GM19035 (cell line): ENCODE measurements around the gene KHDC4.

Source experiments
- ATAC-seq: cut with Tn5 transposase; IDR thresholded peaks from one replicate; pipeline ENCODE4 v1.9.1; 2021; ENCODE audit not compliant: unreplicated experiment

KHDC4 gene

DNA sequence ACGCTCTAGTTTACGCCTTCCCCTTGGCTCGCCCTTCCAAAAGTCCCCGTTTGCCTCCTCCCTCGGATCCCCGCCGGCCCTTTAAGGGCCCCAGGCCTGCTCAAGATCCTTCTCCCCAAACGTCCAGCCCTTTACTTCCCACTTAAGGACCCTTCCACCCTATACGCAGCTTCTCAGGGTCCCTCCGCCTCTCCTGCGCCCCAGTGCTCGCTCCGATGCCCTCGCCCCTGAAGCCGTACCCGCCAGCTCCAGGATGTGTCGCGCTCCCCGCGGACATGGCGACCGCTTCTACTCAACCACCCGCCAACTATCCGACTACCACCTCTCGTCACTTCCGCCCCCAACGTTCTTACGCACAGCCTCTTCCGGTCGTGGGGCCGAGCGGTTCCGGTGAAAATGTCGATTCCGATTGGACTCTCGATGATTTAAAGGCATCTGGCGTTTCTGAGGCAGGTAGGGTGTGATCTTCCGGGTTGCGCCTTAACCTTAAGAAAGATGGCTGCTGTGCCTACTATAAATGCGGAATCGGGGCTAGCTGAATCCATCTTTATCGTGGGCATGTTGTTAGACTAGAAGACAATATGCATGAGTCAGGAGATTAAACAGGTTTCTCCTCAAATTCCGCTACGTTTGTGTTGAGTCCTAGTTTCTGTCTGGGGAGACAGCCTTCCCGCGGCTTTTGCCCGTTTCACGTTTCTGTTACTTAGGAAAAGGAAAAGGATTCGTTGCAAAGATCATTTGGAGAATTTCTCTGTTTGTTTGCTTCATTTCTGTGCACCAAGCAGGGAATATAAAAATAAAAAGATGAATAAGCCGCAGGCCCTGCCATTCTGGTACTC, at the start of gene KHDC4:
TSS of gene KHDC4 (minus strand) at position 317 of the 839 bp plus-strand sequence. CDS start at position 277, 40 bp downstream.
- peak; percentile 90 for ATAC-seq

DNA sequence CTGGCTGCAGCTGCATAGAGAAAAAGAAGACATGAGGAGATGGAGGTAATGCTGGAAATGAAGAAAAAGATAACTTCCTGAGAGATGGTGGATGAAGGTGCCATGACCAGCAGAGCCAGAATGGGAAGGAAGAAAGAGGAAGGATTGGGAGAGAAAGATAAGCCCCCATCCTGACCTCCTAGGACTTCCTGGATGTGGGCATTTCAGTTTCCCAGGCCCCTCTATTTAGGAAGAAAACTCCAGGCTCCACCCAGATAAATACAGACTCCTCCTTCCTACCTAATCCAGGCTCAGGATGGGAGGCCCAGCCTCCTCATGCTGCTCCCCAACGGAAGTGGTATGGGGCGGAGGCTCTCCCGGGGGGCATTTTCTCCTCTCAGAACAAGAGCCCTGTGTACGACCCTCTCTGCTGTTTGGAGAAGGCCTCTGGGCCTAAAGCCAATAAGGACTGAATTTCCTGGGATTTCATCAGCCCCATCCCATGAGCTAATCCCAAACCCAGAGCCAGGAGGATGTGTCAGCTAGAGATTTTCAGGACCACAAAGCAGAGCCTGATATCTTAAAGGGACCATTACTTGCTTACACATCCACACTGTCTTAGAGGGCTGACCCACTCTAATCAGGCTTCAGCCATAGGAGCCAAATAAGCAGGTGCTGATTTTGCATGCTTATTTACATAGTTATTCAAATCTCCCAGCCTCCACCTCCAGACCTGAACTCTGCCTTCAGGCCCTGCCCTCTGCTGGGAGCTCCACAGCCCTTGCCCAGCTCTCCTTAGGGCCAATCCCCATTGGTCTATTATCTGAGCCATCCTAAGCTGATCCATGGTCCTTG, 49.2 kb upstream of the KHDC4 start:
- peak; percentile 49 for ATAC-seq

GRCh38 chr1:155982106-155982505, 47.9 kb upstream of the KHDC4 start:
- ATAC-seq, result no peak

GRCh38 chr1:155981266-155982088, 47.3 kb upstream of the KHDC4 start:
- no peak for ATAC-seq

- ATAC-seq, result no peak
These were observed 45.6 kb upstream of the KHDC4 start for GRCh38 chr1:155979597-155980343.

- no peak for ATAC-seq
These were observed 44.8 kb upstream of the KHDC4 start for GRCh38 chr1:155978973-155979429.

DNA sequence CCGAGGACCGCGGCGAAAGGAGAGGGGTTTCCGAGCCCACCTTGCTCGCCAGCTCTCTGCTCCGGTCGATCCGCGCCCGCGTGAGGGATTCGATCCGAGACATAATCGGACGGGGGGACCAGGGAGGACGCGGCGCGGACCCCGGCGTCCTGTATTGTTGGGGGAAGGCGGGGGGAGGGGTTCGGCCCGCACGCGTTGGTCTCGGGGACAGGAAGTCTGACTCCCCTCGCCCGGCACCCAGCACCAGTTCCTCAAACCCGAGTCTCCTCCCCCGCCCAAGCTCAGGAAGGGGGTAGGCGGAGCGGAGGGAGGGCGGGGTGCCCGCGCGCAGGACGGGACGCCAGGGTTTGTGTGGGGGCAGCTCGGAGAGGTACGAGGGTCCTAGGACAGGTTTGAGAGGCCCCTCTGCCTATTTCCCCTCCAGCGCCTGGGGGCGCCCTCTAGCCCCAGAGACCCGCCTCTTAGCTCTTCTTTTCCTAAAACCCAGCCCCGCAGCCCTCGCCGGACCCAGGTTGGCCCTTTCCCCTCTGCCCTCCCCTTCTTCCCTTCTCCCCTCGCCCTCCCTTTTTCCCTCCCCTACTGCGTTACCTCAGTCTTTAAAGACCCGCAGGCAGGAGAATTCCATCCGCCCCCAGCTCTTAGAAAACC, 44.2 kb upstream of the KHDC4 start, which contains the start of gene ARHGEF2:
TSS of gene ARHGEF2 (minus strand) at position 223 of the 648 bp plus-strand sequence. CDS start at position 103, 120 bp downstream.
- peak; percentile 50 for ATAC-seq

DNA sequence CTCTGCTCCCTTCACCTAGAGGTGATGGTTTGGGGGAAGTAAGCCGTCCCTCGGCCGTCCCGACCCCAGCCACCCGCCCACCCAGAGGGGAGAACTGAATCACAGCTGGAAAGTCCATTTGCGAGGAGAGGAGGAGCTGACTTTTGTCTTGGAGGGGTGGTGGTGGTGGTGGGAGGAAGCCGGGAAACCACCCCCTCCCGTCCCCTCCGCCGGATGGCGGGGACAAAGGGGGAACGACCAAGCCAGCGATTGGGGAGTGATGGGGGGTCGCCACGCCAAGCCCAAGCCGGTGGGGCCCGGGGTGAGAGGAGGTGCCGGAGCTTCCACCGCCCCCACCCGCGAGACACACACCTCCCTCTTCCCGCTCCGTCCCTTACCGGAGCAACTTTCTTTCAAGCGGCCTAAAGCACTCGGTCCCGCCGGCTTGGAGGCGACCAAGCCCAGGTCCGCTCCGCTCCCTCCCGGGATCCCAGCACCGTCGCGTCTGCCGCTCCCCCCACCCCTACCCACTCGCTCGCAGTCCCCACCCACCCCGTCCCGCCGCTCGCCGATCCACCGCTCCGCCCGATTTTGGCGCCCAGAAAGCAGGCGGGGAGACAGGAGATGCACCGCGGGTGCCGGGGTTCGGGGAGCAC, 43.6 kb upstream of the KHDC4 start:
- ATAC-seq, result no peak

DNA sequence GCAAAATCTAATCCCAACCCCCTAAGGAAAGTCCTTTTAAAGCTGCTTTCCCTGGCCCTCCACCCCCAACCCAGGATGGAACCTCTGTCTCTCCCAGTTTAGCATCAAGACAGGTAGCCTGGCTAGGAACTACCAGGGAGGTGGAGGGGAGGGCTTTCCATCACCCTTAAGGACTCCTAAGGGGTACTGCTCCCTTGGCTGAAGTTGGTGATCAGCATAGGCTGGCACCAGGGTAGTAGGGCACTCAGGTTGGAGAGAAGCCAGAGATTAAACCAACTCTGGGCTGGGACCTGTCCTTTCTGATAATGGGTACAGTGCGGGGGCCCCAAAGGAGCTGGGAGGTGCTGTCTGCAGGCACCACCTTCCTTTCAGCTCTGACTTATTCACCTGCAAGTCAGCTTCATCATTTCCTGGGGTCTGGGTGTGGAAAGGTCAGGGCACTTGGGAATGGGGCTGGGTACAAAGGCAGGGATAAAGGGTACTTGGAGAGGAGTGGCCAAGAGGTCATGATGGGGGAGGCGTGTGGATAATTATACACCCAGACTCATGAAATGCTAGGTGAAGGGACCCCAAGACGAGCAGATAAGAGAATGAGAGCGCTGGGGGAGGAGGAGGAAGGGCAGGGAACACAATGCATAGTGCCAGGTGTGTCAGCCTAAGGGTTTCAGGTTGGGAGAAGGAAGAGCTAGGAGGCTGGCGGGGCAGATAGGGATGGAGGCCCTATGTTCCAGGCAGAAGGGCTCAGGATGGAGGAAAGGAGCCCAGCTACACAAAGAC, 42.9 kb upstream of the KHDC4 start:
- no peak for ATAC-seq

DNA sequence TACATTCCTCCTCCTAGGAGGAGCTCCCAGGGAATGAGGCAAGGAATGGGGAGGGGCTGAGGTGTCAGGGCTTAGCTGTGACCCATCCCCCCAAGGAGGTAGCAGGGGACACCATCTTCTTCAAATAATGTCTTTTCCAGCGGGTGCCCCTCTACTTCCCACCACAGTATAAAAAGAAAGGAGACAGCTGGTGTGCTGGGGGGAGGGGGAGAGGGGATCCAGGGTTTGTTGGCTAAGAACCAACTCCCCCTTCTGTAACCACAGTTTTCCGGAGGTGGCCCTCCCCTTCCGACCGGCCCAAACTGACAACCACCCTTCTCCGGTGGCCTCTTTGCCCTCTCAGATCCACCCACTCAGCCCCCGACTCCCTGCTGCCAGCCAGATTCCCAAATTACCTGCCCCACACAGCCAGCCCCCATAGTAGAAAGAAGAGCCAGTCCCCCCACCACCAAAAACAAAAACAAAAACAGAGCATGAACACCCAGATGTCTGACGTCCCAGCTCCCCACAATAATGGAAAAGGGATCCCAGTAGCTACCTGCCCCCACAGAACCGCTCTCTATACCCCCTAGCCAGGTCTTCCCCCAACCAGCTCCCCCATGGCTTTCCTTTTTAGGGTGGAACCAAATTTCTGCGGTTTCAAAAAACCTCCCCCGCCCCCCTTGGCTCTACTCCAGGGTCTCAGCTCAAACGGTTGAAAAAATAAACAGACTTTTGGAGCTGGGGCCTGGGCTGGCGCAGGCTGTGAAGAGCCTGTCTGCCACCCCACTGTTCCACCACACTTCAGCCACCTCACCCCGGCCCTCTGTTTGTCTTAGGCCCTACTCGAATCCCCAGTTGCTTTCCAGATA, 42.1 kb upstream of the KHDC4 start:
- ATAC-seq, result no peak

- no peak for ATAC-seq
These were observed 41.3 kb upstream of the KHDC4 start for GRCh38 chr1:155975375-155976061.

- ATAC-seq, result no peak
These were observed 40.2 kb upstream of the KHDC4 start for GRCh38 chr1:155974208-155975115.

DNA sequence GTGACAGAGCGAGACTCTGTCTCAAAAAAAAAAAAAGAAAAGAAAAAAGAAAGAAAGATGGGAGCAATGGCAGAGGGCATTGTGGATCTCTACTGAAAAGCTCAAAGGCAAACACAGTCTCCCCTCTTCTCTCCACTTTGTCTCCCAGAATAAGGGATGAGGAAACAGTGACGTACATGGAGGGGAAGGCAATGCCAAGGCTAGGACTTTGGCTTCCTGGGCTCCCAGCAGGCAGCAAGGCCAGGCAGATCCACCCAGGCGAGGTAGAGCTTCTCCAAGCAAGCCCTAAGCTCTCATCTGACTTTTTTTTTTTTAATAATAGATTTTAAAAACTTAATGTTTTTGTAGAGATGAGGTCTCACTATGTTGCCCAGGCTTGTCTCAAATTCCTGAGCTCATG, 39.5 kb upstream of the KHDC4 start:
- ATAC-seq, result no peak

DNA sequence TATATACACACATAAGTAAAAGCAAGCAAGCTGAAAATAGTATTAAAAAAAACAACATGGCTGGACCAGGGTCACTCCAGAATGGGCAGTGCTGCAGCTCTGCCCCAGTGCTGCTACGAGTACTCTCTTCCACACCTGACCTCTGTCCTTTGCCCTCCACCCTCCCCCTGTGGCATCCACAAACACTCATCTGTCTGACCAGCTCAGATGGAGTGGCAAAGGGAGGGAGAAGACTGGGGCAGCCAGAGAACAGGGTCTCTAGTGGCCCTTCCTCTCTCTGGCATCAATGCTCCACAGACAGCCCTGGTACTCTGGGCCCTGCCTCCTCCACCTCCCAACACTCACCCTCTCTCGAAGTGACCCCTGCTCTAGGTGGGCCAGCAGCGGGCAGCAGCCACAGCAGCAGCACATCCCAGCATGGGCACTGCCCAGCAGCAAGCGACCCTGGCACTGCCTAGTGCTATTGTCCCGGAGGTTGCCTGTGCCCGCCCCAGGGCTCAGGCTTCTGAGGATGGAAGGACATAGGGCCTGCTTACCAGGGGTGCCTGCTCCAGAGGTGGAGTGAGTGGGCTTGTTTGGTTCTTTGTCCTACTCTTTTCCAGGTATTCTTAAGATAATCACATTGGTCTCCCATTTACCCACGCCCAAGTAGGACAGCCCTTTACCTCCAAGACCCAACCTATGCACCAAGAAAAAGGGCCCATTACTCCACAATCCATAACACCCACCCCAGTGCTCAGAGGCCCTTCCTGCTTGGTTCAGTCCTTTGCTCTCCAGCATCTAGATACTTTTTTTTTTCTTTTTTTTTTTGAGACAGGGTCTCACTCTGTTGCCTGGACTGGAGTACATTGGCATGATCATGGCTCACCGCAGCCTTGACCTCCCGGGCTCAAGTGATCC, 37.9 kb upstream of the KHDC4 start:
- ATAC-seq, result no peak
